NCI-H2029 treated with DMSO at 0.1 percent for 48 hours (cell line): ENCODE results near the gene CCS.
"Not testable (repeated sequence)": the region's sequence is repeated elsewhere in the genome, so short reads cannot be mapped to it uniquely, and the experiment has no call there.

ENCODE experiments used
- DNase-seq: peaks from one replicate; lab custom pipeline; 2025; lab: John Stamatoyannopoulos, UW

The CCS gene

DNA sequence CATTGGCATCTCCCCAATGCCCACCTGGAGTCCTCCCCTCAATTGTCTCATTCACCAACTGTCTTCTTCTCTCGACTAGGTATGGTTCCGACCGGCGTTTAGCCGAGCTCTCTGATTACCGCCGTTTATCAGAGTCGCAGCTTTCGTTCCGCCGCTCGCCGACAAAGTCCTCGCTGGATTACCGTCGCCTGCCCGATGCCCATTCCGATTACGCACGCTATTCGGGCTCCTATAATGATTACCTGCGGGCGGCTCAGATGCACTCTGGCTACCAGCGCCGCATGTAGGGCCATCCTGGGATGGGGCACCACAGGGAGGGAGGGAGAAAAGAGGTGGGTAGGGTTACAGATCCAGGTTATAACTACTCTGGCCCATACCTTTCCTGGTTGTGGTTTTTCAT, 33.4 kb downstream of the CCS start:
- no peak for DNase-seq

DNA sequence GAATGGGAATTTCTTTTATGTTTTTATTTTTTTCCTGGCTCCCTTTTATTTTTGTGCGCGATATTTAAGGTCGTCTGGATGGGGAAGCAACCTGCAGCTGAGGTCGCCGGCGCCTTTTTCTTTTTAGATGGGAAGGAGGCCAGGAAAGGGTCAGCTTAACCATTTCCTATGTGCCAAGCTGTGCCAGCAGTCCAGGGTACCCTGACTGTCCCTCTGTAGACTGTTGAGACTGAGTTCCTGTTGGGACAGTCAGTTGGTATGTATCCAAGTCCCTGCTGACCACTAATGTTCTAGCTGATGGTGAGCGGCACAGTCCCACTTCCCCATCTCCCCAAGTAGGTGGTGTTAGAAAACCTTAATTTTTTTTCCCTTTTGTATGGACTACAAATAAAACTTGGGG, 33.9 kb downstream of the CCS start:
- no peak for DNase-seq

DNA sequence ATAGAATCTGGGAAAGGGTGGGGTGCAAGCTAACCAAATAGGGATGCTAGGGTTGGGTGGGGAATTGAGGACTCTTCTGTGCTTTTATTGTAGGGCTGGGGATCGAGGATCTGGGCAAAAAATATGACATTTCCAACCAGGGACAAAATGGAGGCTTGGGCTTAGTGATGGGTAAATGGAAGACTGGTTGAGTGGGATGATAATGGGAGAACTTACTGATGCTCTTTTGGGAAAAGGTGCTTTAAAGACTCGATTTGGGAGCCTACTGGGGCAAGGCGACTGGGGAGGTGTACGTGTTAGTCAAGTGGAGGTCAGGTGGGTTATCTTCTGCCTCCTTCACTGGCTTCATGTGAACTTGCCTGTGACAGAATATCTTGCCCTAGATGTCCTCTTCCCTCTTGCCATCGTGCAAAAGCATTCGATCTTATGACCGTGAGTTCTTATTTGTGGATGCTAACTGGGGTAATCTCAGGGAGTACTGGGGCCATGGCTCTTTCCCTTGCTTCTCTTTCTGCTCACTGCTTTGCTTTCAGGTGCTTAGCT, 35.1 kb downstream of the CCS start:
- no peak for DNase-seq

DNA sequence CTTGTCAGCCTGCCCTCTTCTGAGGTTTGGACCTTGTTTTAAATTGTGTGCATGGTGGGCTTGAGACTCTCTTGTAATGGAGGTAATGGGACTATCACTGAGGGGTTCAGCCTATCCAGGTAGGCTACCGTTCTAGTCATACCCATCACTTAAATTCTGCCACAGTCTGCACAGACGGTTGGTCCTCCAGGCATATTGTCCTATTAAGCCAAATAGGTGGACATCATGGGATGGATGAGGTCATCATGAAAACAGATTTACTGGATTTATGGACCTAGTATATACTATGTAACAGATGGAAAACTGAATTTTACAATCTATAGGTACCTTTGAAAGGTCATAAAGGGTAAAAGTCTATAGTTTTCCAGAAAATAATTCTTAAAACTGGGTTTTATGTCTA, 36.4 kb downstream of the CCS start:
- DNase-seq: no peak

DNA sequence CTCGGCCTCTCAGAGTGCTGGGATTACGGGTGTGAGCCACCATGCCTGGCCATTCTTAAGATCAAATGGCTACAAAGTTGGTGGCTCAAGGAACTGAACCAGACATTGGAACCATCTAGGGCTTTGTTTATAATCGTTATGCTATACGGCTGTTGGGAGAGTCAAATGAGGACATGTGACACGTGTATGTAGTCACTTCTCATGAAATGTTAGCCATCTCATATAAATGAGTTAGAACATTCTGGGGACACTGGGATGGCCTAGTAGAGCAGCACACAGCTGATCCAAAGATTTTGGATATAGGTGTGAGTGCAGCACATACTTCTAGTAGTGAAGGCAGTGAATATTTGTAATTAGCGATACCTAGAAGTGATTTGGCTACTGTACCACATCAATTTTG, 38.9 kb downstream of the CCS start:
- DNase-seq: no peak

DNA sequence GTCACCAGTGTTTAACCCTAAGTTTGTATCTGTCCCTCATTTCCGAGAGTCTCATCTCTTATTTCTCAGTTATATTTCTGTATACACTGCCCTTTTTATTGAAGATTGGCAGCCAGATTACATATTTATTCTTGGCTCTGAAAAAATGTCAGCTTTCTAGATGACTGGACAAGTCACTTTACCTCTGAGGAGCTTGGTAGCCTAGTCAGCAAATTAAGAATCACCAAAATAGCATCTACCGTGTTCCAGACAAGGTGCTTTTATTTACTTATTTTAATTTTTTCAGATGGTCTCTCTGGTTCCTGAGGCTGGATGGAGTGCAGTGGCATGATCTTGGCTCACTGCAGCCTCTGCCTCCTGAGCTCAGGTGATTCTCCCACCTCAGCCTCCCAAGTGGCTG, 40.0 kb downstream of the CCS start:
- DNase-seq: no peak

DNA sequence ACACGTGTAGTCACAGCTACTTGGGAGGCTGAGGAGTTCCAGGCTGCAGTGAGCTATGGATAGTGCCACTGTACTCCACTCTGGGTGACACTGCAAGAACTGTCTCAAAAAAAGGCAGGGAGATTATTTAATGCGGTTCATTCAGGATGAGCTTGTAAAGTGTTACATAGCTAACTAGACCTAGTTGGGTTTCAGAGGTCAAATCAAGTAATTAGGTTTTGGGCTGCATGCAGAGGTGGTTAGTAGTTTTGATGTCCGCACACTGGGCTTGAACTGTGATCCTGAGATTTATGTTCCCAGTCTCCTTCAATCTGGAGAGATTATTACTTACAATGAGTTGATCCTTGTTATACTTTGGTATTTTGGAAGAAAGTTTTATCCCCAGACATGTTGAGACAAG, 43.4 kb downstream of the CCS start:
- DNase-seq: no peak

DNA sequence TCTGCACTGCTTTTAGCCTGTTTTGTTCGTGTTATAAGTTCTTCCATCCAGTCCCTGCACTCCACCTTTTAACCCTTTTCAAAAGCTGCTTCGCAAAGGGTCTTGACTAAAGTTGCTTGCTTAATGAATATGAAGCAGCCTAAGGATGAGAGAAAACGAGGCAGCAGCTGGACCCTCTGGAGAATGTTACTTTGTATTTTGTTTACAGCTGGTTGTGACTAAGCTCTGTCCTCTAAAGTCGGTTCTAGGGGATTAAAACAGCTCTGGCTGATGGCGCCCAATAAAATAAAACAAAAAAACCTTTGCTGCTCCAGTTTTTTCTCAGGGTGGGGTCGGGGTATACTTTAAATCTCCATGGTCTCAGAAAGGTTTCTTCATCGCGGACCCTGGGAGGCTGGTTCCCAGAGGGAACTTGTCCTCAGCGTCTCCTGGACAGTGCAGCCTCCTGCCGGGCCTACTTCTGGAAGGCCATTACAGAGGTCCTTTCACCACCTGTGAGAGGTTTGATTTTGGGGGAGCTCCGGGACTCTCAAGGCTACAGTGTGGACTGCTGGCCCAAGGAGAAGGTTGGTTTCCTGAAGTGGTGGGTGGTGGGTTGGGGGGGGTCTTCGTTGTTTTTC, 44.7 kb downstream of the CCS start:
- no peak for DNase-seq

DNA sequence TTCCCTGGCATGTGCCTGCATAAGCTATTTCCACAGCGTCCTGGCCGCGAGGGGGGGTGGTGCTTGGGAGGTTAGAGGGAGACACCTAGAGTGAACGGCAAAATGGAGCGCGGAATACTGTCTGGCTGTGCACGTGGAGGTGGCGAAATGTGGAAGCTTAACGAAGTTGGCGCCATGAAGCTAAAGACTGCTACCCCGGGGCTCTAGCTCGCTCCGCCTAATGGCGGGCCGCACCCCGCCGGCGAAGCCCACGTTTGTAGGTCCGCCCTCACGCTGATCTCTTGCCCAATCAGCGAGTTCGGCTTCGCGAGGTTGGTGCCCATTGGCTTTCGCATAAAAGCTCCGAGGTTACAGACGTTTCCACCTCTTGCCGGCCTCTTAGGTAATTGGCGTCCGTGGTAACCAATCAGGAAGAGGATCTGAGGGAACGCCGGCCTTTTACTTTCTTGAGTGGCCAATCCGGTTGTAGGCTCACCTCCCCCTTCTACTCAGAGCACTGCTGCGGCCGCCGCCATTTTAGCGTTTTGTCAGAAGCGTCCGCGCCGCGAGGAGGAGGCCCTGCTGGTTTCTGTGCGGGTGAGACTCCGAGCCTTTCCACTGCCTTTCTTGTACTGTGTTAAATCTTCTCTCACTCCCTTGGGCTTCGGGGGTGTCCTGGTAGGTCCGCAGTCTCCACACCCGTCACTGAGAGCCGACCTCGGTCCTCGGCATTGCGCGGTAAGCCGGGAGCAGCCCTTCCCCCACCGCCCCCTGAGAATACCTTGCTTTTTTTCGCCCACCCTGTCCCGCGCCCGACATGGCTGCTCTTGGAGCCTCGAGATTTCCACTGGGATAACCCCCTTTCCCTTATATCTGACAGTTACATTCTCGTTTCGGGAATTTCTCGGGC, 45.4 kb downstream of the CCS start, which contains the start of gene RBM4:
Gene RBM4, plus strand, starts transcription at position 527 of the 889 bp plus-strand sequence. CDS start 1,009 bp downstream, outside the sequence.
- DNase-seq: peak; percentile 98

DNA sequence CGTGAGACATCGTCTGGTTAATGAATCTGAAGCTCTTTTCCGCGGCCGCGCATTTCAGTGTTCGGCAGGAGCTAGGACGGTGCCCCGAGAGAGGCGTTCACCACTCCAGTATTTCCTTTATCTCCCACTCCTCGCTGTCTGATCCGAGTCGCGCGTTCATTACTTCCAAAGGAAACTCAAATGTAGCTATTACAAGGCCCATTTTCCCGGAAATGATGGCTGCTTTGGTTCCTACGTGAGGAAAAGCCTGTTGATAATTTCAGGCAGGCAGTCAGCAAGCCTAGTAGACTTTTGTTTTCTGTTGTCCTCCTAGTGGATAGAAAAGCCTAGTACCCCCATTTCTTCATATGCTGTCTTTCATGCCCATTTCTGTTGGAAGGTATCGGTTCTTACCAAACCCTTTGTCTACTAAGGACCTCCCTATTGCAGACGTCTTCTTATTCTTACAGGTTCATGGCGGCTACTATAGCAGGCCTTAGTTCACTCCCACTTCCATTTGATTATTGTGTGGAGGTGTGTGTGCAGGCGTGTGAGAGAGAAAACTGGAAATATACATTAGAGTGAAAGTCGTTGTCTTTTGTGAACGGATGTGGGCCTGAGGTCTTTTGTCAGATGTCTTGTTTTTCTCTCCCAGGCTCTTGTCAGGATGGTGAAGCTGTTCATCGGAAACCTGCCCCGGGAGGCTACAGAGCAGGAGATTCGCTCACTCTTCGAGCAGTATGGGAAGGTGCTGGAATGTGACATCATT, 46.3 kb downstream of the CCS start:
- no peak for DNase-seq

DNA sequence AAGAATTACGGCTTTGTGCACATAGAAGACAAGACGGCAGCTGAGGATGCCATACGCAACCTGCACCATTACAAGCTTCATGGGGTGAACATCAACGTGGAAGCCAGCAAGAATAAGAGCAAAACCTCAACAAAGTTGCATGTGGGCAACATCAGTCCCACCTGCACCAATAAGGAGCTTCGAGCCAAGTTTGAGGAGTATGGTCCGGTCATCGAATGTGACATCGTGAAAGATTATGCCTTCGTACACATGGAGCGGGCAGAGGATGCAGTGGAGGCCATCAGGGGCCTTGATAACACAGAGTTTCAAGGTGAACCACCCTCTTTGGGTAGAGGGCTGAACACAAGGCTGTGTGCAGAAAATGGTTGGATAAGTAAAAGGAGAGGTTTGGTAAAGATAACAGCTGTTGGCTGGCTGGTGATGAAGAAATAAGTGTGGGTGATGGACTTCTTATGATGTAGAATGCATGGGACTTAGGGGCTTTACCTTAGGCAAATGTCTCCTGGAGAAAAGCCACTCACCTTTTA, 46.9 kb downstream of the CCS start:
- DNase-seq: not testable (repeated sequence)

DNA sequence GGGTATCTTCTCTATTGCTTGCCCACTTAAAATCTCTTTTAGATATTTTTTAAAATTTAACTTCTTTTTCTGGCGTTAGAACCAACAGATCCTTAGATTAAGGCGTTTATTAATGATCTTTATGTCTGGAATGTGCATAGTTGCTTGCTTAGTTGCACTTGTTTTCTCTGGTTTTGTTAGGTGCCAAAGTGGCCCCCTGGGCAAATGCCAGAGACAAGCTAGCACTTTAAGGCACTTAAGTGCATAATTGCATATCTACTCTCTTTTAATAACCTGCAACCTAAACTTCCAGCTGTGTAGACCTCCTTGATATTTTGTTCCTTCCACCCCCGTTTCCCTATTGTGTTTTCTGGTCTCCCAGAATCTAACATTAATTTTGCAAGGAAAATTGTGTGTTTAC, 48.8 kb downstream of the CCS start:
- no peak for DNase-seq

DNA sequence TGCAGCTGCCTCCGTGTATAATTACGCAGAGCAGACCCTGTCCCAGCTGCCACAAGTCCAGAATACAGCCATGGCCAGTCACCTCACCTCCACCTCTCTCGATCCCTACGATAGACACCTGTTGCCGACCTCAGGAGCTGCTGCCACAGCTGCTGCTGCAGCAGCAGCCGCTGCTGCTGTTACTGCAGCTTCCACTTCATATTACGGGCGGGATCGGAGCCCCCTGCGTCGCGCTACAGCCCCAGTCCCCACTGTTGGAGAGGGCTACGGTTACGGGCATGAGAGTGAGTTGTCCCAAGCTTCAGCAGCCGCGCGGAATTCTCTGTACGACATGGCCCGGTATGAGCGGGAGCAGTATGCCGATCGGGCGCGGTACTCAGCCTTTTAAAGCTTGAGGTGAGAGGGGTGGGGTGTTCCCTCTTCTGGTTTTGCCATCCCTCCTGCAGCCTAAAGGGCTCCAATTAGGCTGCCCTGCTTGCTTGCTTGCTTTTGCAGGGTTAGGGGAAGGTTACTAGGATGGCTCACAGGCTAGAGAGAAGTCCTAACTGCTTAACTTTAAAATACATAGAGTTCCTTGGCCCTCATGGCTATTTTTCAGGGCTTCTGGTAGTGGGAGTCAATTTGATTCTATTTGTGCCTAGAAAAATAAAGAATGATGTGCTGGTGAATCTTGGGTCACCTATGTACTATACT, 50.9 kb downstream of the CCS start:
- DNase-seq: no peak

DNA sequence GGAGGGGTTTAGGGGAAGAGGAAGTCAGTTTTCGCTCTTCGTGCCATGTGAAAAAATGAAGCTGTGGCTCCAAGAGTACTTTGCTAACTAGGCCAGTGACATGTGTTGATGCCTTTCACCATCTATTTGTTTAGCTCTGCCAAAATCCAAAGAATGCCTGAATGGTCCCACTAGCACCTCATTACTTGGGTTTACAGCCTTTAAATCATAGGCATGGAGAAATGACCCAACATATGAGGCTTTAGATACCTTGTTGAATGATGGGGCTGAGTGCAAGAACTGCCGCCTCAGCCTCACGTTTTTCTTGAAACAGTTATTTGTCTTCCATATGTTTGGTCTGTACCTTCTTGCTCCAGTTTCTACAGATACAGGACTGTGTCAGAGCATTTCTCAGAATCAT, 53.8 kb downstream of the CCS start:
- no peak for DNase-seq

DNA sequence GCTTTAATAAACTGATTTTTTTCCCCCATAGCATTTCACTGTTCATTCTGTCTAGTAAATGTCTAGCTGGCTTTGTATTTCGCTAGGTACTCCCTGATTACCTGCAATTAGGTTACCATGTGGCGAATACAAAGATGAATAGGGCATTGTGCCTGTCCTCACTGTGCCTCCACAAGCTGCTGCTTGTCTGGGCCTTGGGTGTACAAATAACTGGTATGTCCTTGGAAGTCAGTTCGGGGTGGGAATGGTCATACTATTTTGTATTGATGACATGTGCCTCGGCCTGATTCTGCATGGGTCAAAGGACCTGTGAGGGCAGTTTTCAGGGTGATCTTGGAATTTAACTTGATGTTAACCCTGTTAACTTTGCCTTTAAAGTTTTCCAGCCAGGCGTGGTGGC, 56.9 kb downstream of the CCS start:
- DNase-seq: no peak

DNA sequence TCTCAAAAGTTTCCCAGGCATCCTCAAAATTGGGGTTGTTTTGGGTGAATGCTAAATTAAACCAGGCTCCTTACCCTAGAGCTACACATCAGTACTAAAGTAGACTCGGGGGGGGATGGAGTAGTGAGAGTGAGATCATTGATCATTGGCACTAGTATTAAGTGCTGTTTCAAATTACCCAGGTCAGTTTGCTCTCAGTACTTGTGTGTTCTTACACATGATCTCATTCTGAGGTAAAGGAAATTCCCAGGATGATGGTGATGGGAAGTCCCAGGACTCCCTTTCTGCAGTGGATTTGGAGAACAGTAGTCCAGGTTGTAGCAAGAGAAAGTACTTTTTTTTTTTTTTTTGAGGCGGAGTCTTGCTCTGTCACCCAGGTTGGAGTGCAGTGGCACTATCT, 58.0 kb downstream of the CCS start:
- no peak for DNase-seq

DNA sequence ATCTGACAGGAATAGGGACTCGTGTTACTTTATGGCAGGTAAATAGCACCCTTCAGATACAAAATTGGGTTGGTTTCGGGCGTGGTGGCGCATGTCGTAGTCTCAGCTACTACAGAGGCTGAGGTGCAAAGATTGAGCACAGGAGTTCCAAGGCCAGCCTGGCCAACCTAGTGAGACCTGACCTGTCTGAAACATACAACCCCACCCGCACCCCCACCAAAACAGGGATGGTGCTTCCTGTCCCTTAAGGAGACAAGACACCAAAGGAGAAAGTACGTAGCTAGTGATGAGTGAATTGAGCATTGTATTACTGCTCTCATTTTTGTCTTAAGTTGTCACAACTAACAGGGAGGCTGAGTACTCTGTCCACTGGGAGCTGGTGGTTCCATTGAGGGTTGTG, 59.7 kb downstream of the CCS start:
- DNase-seq: no peak

DNA sequence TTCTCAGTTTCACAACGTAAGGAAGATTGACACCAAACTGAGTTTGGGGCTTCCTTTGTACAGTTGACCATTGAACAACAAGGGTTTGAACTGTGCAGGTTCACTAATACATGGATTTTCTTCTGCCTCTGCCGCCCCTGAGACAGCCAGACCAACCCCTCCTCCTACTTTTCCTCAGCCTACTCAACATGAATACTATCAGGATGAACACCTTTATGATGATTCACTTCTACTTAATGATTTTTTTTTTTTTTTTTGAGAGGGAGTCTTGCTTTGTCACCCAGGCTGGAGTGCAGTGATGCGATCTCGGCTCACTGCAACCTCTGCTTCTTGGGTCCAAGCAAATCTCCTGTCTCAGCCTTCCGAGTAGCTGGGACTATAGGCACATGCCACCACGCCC, 60.1 kb downstream of the CCS start:
- DNase-seq: no peak
